ENCODE results near the gene RGSL1. TPM values are rescaled to one million over a fixed set of nuclear protein-coding genes. Genes with fewer than 3 reads are reported as not detected.
A peak's percentile ranks its signal among the peaks of the same experiment; 100 is the strongest.
"Not testable (repeated sequence)": the region's sequence is repeated elsewhere in the genome, so short reads cannot be mapped to it uniquely, and the experiment has no call there.

RGSL1 gene
- total RNA-seq, 1 donor: not detected

GRCh38 chr1:182444497-182444896 is 5.4 kb upstream of the RGSL1 start:
- no peak overlapping the region for H2AFZ ChIP-seq (ENCODE audit: low read length)

GRCh38 chr1:182446033-182446669 is 3.8 kb upstream of the RGSL1 start:
- Histone ChIP-seq H4K20me1 (ENCODE audit: insufficient read depth, low read length) (no peaks in the 10 kb centered on the region), H3K27me3 (ENCODE audit: insufficient read depth, low read length) (no peaks in the 10 kb centered on the region), H3K79me2 (ENCODE audit: insufficient read depth, low read length) (no peaks in the 10 kb centered on the region), H3K4me2 (ENCODE audit: insufficient read depth, low read length) (peak overlapping the region; percentile 58), H3K4me1 (ENCODE audit: insufficient read depth, low read length) (no peaks in the 10 kb centered on the region), H3K4me3 (ENCODE audit: insufficient read depth, low read length) (no peak overlapping the region), H3K36me3 (ENCODE audit: insufficient read depth, low read length) (no peaks in the 10 kb centered on the region), H3K9me3 (ENCODE audit: low read depth, low read length) (no peaks in the 10 kb centered on the region), H2AFZ (ENCODE audit: low read length) (no peak overlapping the region), H3K27ac (ENCODE audit: low read depth, low read length) (no peak overlapping the region)
- peak; percentile 75 for TF ChIP-seq CTCF (IDR thresholded peaks at IDR 0.05; ENCODE audit: extremely low read depth, low read depth, low read length)
- DNase-seq (ENCODE audit: insufficient read length, low spot score, missing footprints): peak; percentile 83

More at GRCh38 chr1:182444497-182444896, 5.4 kb upstream of the RGSL1 start:
- no peak overlapping the region for H3K27ac ChIP-seq (ENCODE audit: low read depth, low read length)
- no peak for DNase-seq (ENCODE audit: insufficient read length, low spot score, missing footprints)
- no peaks in the 10 kb centered on the region for H3K9me3 ChIP-seq (ENCODE audit: low read depth, low read length)
- no peak overlapping the region for H3K4me3 ChIP-seq (ENCODE audit: insufficient read depth, low read length)
- no peaks in the 10 kb centered on the region for H3K79me2 ChIP-seq (ENCODE audit: insufficient read depth, low read length)
- no peaks in the 10 kb centered on the region for H3K36me3 ChIP-seq (ENCODE audit: insufficient read depth, low read length)
- no peaks in the 10 kb centered on the region for H3K4me1 ChIP-seq (ENCODE audit: insufficient read depth, low read length)
- H3K27me3 ChIP-seq (ENCODE audit: insufficient read depth, low read length): no peaks in the 10 kb centered on the region
- no peak overlapping the region for H3K4me2 ChIP-seq (ENCODE audit: insufficient read depth, low read length)
- no peak for TF ChIP-seq CTCF (IDR thresholded peaks at IDR 0.05; ENCODE audit: extremely low read depth, low read depth, low read length)
- H4K20me1 ChIP-seq (ENCODE audit: insufficient read depth, low read length): no peaks in the 10 kb centered on the region

GRCh38 chr1:182447124-182447523 is 2.8 kb upstream of the RGSL1 start:
- not testable (repeated sequence) for H3K4me1 ChIP-seq (ENCODE audit: insufficient read depth, low read length); H3K4me2 ChIP-seq (ENCODE audit: insufficient read depth, low read length)

GRCh38 chr1:182447660-182448059 is 2.3 kb upstream of the RGSL1 start:
- H3K79me2 ChIP-seq (ENCODE audit: insufficient read depth, low read length): no peaks in the 10 kb centered on the region
- no peaks in the 10 kb centered on the region for H4K20me1 ChIP-seq (ENCODE audit: insufficient read depth, low read length)
- no peaks in the 10 kb centered on the region for H3K4me1 ChIP-seq (ENCODE audit: insufficient read depth, low read length)
- H3K27ac ChIP-seq (ENCODE audit: low read depth, low read length): no peak overlapping the region
- no peak overlapping the region for H3K4me2 ChIP-seq (ENCODE audit: insufficient read depth, low read length)
- H3K4me3 ChIP-seq (ENCODE audit: insufficient read depth, low read length): no peak overlapping the region
- H3K27me3 ChIP-seq (ENCODE audit: insufficient read depth, low read length): no peaks in the 10 kb centered on the region
- no peak for DNase-seq (ENCODE audit: insufficient read length, low spot score, missing footprints)
- no peak for TF ChIP-seq CTCF (IDR thresholded peaks at IDR 0.05; ENCODE audit: extremely low read depth, low read depth, low read length)
- H2AFZ ChIP-seq (ENCODE audit: low read length): no peak overlapping the region
- H3K9me3 ChIP-seq (ENCODE audit: low read depth, low read length): no peaks in the 10 kb centered on the region
- H3K36me3 ChIP-seq (ENCODE audit: insufficient read depth, low read length): no peaks in the 10 kb centered on the region

More at GRCh38 chr1:182447124-182447523, 2.8 kb upstream of the RGSL1 start:
- not testable (repeated sequence) for H2AFZ ChIP-seq (ENCODE audit: low read length); H3K4me3 ChIP-seq (ENCODE audit: insufficient read depth, low read length); H3K27ac ChIP-seq (ENCODE audit: low read depth, low read length); H3K27me3 ChIP-seq (ENCODE audit: insufficient read depth, low read length); H3K36me3 ChIP-seq (ENCODE audit: insufficient read depth, low read length); H3K79me2 ChIP-seq (ENCODE audit: insufficient read depth, low read length); H4K20me1 ChIP-seq (ENCODE audit: insufficient read depth, low read length); DNase-seq (ENCODE audit: insufficient read length, low spot score, missing footprints); H3K9me3 ChIP-seq (ENCODE audit: low read depth, low read length)

Measured in osteoblast (primary cell).